Loucy (cell line): Measurements from ENCODE around the gene KIF24.

ENCODE experiments used
- EZH2phosphoT487 ChIP-seq: fragments of 200-600 bp; IDR thresholded peaks from 2 replicates; pipeline ENCODE4 v1.6.1; 2018; ENCODE audit warnings: antibody characterized with exemption, mild to moderate bottlenecking, moderate library complexity, borderline replicate concordance
- TF ChIP-seq, protein P1 (sequence below): fragments of 200-600 bp; sonication (generic); conservative IDR thresholded peaks from 2 replicates; pipeline ENCODE4 v1.5.1; 2014; ENCODE audit warnings: mild to moderate bottlenecking, antibody characterized with exemption, low read length

DNA sequence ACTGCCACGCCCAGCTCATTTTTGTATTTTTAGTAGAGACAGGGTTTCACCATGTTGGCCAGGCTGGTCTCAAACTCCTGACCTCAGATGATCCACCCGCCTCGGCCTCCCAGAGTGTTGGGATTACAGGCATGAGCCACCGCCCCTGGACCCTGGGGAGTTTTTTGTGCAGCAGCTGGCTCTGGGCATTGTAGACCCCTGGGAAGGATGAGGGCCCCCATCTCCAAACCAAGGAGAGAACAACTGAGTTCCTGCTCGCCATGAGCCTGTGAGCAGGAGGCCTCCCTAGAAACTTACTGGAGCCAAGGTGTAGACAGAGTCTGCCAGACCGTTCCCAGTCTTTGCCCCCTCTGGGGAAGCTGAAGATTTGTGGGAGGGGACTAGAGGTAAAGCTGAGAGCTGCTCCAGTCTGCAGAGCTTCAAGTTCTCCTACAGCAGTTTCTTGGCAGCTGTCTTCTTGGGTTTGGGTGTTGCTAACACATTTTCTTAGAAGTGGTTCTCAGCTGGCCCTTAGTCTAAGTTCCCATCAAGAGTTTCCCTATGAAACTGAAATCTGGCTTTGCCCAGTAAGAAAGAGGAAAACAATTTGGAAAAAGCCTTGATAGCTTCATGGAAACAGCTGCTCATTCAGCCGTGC, 12.7 kb upstream of the KIF24 start:
- TF ChIP-seq, protein P1, sequence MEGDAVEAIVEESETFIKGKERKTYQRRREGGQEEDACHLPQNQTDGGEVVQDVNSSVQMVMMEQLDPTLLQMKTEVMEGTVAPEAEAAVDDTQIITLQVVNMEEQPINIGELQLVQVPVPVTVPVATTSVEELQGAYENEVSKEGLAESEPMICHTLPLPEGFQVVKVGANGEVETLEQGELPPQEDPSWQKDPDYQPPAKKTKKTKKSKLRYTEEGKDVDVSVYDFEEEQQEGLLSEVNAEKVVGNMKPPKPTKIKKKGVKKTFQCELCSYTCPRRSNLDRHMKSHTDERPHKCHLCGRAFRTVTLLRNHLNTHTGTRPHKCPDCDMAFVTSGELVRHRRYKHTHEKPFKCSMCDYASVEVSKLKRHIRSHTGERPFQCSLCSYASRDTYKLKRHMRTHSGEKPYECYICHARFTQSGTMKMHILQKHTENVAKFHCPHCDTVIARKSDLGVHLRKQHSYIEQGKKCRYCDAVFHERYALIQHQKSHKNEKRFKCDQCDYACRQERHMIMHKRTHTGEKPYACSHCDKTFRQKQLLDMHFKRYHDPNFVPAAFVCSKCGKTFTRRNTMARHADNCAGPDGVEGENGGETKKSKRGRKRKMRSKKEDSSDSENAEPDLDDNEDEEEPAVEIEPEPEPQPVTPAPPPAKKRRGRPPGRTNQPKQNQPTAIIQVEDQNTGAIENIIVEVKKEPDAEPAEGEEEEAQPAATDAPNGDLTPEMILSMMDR, result no peak
- no peak for TF ChIP-seq EZH2phosphoT487
